ENCODE measurements around the gene RIN3.

The RIN3 gene

GRCh38 chr14:92493024-92493423, 20.6 kb upstream of the RIN3 start:
- Histone ChIP-seq H3K27ac (ENCODE audit: poor library complexity, severe bottlenecking) (no peak overlapping the region), H3K36me3 (ENCODE audit: low read depth) (no peaks in the 10 kb centered on the region), H3K27me3 (ENCODE audit: insufficient read depth, poor library complexity, severe bottlenecking) (no peaks in the 10 kb centered on the region), H3K4me1 (ENCODE audit: insufficient read depth, poor library complexity, severe bottlenecking) (no peaks in the 10 kb centered on the region), H3K4me3 (ENCODE audit: severe bottlenecking) (no peak overlapping the region), H3K9me3 (ENCODE audit: severe bottlenecking) (no peaks in the 10 kb centered on the region)
- ATAC-seq (ENCODE audit: low read depth), result no peak
- DNase-seq (ENCODE audit: low spot score), result peak; percentile 38
- no peak for TF ChIP-seq CTCF (IDR thresholded peaks at IDR 0.05; ENCODE audit: poor library complexity, severe bottlenecking)

- DNase-seq (ENCODE audit: low spot score) (peak; percentile 55), ATAC-seq (ENCODE audit: low read depth) (no peak)
- no peak for TF ChIP-seq CTCF (IDR thresholded peaks at IDR 0.05; ENCODE audit: poor library complexity, severe bottlenecking)
- no peaks in the 10 kb centered on the region for H3K36me3 ChIP-seq (ENCODE audit: low read depth)
- no peaks in the 10 kb centered on the region for H3K9me3 ChIP-seq (ENCODE audit: severe bottlenecking)
- no peaks in the 10 kb centered on the region for H3K27me3 ChIP-seq (ENCODE audit: insufficient read depth, poor library complexity, severe bottlenecking)
- no peaks in the 10 kb centered on the region for H3K4me1 ChIP-seq (ENCODE audit: insufficient read depth, poor library complexity, severe bottlenecking)
- no peak overlapping the region for H3K4me3 ChIP-seq (ENCODE audit: severe bottlenecking)
- no peak overlapping the region for H3K27ac ChIP-seq (ENCODE audit: poor library complexity, severe bottlenecking)
Observed at GRCh38 chr14:92493492-92493891, 20.1 kb upstream of the RIN3 start.

GRCh38 chr14:92494512-92494911, 19.1 kb upstream of the RIN3 start:
- Histone ChIP-seq H3K27me3 (ENCODE audit: insufficient read depth, poor library complexity, severe bottlenecking) (no peaks in the 10 kb centered on the region), H3K4me3 (ENCODE audit: severe bottlenecking) (no peak overlapping the region), H3K27ac (ENCODE audit: poor library complexity, severe bottlenecking) (no peak overlapping the region), H3K9me3 (ENCODE audit: severe bottlenecking) (no peaks in the 10 kb centered on the region), H3K36me3 (ENCODE audit: low read depth) (no peaks in the 10 kb centered on the region), H3K4me1 (ENCODE audit: insufficient read depth, poor library complexity, severe bottlenecking) (no peaks in the 10 kb centered on the region)
- DNase-seq (ENCODE audit: low spot score), result no peak
- no peak for TF ChIP-seq CTCF (IDR thresholded peaks at IDR 0.05; ENCODE audit: poor library complexity, severe bottlenecking)
- ATAC-seq (ENCODE audit: low read depth), result no peak

GRCh38 chr14:92495027-92495426, 18.6 kb upstream of the RIN3 start:
- DNase-seq (ENCODE audit: low spot score) (peak; percentile 34), ATAC-seq (ENCODE audit: low read depth) (peak; percentile 76)
- Histone ChIP-seq H3K9me3 (ENCODE audit: severe bottlenecking) (no peaks in the 10 kb centered on the region), H3K4me1 (ENCODE audit: insufficient read depth, poor library complexity, severe bottlenecking) (no peaks in the 10 kb centered on the region), H3K36me3 (ENCODE audit: low read depth) (no peaks in the 10 kb centered on the region), H3K27me3 (ENCODE audit: insufficient read depth, poor library complexity, severe bottlenecking) (no peaks in the 10 kb centered on the region), H3K27ac (ENCODE audit: poor library complexity, severe bottlenecking) (peak overlapping the region; percentile 11), H3K4me3 (ENCODE audit: severe bottlenecking) (no peak overlapping the region)
- no peak for TF ChIP-seq CTCF (IDR thresholded peaks at IDR 0.05; ENCODE audit: poor library complexity, severe bottlenecking)

GRCh38 chr14:92496191-92496857, 17.3 kb upstream of the RIN3 start:
- no peak for TF ChIP-seq CTCF (IDR thresholded peaks at IDR 0.05; ENCODE audit: poor library complexity, severe bottlenecking)
- H3K4me3 ChIP-seq (ENCODE audit: severe bottlenecking), result no peak overlapping the region
- H3K4me1 ChIP-seq (ENCODE audit: insufficient read depth, poor library complexity, severe bottlenecking), result no peaks in the 10 kb centered on the region
- no peaks in the 10 kb centered on the region for H3K27me3 ChIP-seq (ENCODE audit: insufficient read depth, poor library complexity, severe bottlenecking)
- ATAC-seq (ENCODE audit: low read depth), result no peak
- no peaks in the 10 kb centered on the region for H3K36me3 ChIP-seq (ENCODE audit: low read depth)
- H3K27ac ChIP-seq (ENCODE audit: poor library complexity, severe bottlenecking), result no peak overlapping the region
- DNase-seq (ENCODE audit: low spot score), result peak; percentile 30
- no peaks in the 10 kb centered on the region for H3K9me3 ChIP-seq (ENCODE audit: severe bottlenecking)

All from RWPE2 (cell line).